ENCODE results near the gene GP2. TPM values are rescaled to one million over a fixed set of nuclear protein-coding genes. Genes with fewer than 3 reads are reported as not detected.

Gene GP2
- total RNA-seq, 1 experiment from 2014 or later: not detected

DNA sequence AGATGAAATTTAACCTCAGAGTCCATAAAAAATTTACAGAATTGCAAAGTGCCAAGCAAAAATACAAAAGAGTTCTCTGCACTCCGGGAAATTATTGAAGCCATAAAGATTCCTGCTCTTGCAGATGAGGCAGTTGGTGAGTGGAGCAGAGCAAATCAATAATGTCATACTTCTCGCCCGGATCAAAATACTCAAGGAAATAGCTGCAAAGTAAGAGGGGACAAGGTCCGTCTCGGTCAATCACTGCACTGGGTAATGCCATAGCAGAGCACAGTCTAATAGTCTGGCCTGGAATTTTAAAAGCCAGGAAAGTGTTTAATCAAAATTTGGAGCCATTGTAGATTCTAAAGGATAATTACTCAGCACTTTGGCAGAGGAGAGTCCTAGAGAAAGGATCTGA, 58.9 kb downstream of the GP2 start:
- no peak for DNase-seq (ENCODE audit: low read depth)
- in situ Hi-C loops (cut with HindIII; ENCODE audit: low pct_unique_long_range_greater_than_20kb, low sequenced_read_pairs): no loop called here

- no peak for DNase-seq (ENCODE audit: low read depth)
- in situ Hi-C loops (cut with HindIII; ENCODE audit: low pct_unique_long_range_greater_than_20kb, low sequenced_read_pairs): no loop called here
Measured at GRCh38 chr16:20265019-20265418, 62.3 kb downstream of the GP2 start.

- in situ Hi-C loops (cut with HindIII; ENCODE audit: low pct_unique_long_range_greater_than_20kb, low sequenced_read_pairs): no loop called here
- no peak for DNase-seq (ENCODE audit: low read depth)
Measured at GRCh38 chr16:20263138-20263855, 64.0 kb downstream of the GP2 start.

DNA sequence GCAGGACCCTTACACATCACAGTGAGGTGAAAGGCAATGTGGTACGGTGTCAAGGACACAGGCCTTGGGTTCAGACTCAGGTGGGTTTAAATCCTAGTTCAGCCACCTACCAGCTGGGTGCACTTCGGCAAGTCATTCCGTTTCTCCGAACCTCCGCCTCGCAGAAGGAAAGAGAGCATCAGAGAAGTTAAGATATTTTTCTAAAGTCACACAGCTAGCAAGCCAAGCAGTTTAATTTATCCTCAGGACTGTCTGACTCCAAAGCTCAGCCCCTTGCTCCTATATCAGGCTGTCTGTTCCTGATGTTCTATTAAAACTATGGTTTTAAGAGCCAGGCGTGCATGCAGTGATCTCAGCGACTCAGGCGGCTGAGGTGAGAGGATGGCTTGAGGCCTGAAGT, 65.1 kb downstream of the GP2 start:
- no peak for DNase-seq (ENCODE audit: low read depth)
- in situ Hi-C loops (cut with HindIII; ENCODE audit: low pct_unique_long_range_greater_than_20kb, low sequenced_read_pairs): no loop called here

GRCh38 chr16:20260215-20261009, 66.9 kb downstream of the GP2 start:
- no peak for DNase-seq (ENCODE audit: low read depth)
- in situ Hi-C loops (cut with HindIII; ENCODE audit: low pct_unique_long_range_greater_than_20kb, low sequenced_read_pairs): no loop called here

Other genes with a start within 250 kb of the GP2 start
- not detected in 2 replicates for gene UMOD, start 25.2 kb upstream of the GP2 start, total RNA-seq (2014; rRNA removed; shearing (Covaris generic); ENCODE audit: low replicate concordance)
- gene PDILT, start 77.2 kb upstream of the GP2 start, total RNA-seq (2014; rRNA removed; shearing (Covaris generic); ENCODE audit: low replicate concordance): not detected in 2 replicates
- gene ACSM5, start 82.0 kb upstream of the GP2 start, total RNA-seq (2014; rRNA removed; shearing (Covaris generic); ENCODE audit: low replicate concordance): 3.2 and 8.0 TPM in 2 replicates
- not detected in 2 replicates for gene ACSM2A, start 124.0 kb upstream of the GP2 start, total RNA-seq (2014; rRNA removed; shearing (Covaris generic); ENCODE audit: low replicate concordance)
- gene ACSM2B, start 248.9 kb upstream of the GP2 start, total RNA-seq (2014; rRNA removed; shearing (Covaris generic); ENCODE audit: low replicate concordance): not detected in 2 replicates